NCI-H2227 (cell line): Measurements from ENCODE around the gene RNF34.

Source experiments
- DNase-seq: peaks from one replicate; lab custom pipeline; 2025; ENCODE audit not compliant: unreplicated experiment; lab: John Stamatoyannopoulos, UW

Gene RNF34

DNA sequence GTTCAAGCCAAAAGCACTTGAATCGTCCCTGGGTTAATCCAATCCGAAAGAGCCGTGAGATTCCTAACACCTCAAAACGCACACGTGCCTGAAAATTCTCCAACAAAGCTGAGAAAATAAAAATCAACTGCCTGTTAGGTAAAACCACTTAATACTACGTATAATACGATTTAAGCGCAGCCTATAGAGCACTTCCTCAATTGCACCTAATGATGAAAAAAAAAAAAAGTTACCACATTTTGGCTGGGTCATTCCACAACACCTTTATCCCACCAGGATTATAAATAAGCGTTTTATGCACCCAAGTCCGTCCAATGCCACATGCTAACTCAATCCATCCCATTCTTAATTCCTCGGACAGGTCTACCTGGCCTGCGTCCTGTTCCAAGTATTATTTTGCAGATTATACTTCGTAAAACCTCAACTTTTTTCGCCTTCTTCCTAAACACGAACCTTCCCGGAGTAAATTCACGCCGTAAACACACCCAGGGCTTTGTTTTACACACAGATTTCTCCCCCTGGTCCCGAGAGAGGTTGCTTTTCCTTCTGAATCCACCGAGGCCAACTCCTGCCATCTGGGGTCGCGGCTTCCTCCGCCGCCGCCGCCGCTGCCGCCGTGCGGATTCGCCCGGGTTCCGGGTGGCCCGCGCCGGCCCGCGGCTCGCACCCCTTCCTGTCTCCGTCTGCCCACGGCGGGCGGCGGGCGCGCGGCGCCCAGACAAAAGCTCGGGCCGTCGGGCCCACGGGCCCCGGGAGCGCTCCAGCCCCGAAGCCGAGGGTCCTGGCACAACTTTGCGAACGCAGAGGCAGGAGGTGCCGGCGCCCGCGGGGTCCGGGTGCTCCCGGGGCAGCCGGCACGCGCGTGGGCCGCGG lies 66.2 kb downstream of the RNF34 start:
- DNase-seq = no peak

DNA sequence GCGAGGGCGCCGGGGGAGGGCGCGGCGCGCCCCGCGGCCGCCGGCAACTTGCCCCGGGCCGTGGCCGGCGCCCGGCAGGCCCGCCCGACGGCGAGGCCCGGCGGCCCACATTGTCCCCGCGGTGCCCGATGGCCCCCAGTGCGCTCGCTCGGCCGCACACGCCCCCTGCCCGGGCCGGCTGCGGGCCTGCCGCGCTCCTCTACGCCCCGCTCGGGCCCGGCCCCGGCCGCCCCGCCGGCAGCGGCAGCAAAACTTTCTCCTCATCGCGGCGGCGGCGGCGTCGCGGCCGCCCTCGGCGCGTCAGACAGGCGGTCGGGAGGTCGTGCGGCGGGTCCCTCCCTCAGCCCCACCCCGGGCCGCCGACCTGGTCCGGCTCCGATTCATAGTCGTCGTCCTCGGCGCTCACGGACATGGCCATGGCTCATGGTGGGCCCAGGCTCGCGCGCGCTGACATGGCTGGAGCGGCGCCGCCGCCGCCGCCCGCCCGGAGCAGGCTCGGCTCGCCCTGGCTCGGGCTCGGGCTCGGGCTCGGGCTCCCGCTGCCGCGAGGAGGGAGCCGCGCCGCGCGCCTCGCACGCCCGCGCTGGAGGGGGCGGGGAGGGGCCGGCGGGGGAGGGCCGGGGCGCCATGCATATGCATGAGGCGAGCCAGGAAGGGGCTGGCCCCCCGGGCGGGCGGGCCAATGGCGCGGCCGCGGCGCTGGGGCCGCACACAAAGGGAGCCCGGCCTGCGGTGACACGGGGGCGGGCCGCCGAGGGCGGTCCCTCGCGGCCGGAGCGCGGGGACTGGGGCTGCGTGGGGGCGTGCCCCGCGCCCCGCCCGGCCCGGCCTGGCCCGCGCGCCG lies 67.1 kb downstream of the RNF34 start:
- DNase-seq = peak; percentile 94

DNA sequence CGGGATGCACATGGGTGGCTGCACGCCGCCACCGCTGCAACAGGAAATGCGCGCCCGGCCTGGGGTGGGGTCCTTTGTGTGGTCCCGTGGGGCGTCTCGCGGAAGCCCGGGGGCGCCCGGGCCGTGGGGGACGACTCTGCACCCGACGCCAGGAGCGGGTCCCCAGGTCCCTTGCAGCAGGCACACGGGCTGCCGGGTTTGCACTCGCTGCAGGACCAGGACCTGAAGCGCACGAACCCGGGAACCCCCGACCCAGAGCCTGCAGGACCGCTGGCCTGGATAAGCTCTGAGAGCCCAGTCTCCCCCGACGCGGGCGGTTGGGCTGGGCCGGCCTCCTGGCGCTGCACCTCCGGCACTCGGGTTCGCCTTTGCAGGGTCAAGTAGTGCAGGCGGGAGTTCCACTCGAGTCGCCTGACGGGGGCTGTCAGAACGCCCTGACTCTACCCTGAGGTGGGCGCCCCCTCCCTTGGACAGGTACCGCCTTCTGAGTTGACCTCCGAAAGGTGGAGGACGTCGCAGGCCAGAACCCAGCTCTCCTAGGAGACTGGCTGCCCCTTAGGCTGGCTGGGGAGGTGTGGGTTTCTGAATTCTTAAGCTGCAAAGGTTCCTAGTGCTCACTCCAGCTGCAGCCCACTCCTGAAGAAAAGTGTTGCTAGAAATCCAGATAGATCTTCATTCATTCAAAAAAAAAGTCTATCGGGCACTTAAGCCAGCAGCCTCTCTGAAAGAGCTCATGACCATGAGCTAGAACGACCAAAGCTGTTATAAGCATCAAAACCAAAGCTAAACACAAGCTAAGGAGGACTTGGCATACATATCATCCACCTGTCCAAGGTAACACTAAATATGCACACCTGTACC lies 68.0 kb downstream of the RNF34 start:
- DNase-seq = peak; percentile 63

DNA sequence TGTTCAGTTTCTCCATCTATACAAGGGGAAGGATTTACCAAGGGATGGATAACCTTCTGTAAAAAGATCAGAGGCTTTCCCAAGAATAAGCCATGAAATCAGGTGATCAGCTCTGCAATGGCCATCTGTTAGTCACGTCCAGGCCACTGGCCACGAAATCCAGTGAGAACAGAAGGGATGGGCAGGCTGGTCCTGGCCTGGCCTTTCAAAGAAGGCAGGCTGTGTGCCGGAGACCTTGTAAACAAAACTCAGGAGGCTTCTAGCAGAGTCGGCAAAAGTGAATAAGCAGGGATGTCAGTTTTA lies 68.5 kb downstream of the RNF34 start:
- no peak for DNase-seq

DNA sequence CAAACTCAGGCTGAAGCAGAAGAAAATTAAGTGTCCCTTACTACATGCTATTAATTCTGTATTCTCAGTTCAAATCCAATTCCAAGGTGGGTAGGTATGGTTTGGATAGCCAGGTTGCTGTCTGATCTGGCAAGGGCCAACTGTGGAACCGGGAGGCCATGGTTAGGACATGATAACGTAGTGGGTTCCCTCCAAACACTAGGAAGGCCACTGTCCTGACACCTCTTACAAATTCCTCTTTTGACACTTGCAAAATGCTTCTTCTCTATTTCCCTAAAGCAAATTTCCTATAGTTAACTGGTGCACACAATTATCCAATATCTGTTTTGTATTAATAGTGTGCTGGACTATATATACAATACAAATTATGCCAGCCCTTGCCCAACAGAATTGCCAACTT lies 70.8 kb downstream of the RNF34 start:
- DNase-seq = no peak

DNA sequence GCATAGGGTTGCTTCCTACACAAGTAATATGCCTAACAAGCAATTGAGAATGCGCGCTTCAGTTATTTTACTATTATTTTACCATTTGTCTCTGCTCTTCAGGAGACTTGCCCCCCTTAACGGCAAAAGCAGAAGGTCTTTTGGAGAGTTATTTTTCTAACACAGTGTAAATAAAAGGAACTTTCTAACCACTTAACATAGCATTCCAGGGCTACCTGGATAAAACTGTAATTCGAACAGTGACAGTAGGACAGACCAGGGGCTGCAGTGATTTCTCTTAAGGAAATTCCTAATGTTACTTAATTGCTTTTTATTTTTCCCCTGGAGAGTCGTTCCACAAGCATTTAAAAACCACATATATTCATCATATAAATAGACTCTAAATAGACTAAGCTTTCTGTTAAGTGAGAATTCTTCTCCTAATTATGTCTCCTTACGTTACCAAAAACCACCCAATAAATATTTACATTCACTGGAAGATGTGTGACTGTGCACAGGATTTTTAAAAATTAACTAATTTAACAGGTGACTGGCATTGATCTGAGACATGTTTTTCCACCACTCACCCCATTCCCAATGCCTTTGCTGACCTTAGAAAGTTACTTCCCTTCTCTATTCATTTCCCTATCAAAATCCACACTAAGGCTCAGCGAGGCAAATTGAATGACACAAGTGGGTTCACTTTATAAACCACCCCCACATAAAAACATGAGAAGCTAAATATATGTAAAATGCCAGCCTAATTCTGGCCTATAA lies 72.4 kb downstream of the RNF34 start:
- DNase-seq = no peak
